ENCODE results near the gene SLC6A1.

The SLC6A1 gene

GRCh38 chr3:10996345-10997013 lies 3.9 kb downstream of the SLC6A1 start:
- DNase-seq = no peak

- no peak for DNase-seq
These were observed 4.6 kb downstream of the SLC6A1 start for GRCh38 chr3:10997196-10997595.

- DNase-seq = no peak
These were observed 6.0 kb downstream of the SLC6A1 start for GRCh38 chr3:10998542-10998941.

GRCh38 chr3:10999221-11000107 lies 6.9 kb downstream of the SLC6A1 start:
- DNase-seq = no peak

- no peak for DNase-seq
These were observed 8.0 kb downstream of the SLC6A1 start for GRCh38 chr3:11000528-11000927.

- no peak for DNase-seq
These were observed 8.6 kb downstream of the SLC6A1 start for GRCh38 chr3:11001020-11001657.

- DNase-seq = no peak
These were observed 9.1 kb downstream of the SLC6A1 start for GRCh38 chr3:11001658-11002021.

GRCh38 chr3:11002371-11002807 lies 9.8 kb downstream of the SLC6A1 start:
- DNase-seq = no peak

- DNase-seq = no peak
These were observed 12.0 kb downstream of the SLC6A1 start for GRCh38 chr3:11004563-11004962.

GRCh38 chr3:11005686-11006256 lies 13.2 kb downstream of the SLC6A1 start:
- DNase-seq = no peak

GRCh38 chr3:11006986-11007933 lies 14.7 kb downstream of the SLC6A1 start:
- DNase-seq = no peak

GRCh38 chr3:11009898-11010297 lies 17.4 kb downstream of the SLC6A1 start:
- no peak for DNase-seq

- no peak for DNase-seq
These were observed 18.0 kb downstream of the SLC6A1 start for GRCh38 chr3:11010426-11011165.

- no peak for DNase-seq
These were observed 21.7 kb downstream of the SLC6A1 start for GRCh38 chr3:11014253-11014652.

- no peak for DNase-seq
These were observed 22.2 kb downstream of the SLC6A1 start for GRCh38 chr3:11014752-11015151.

GRCh38 chr3:11015369-11015768 lies 22.8 kb downstream of the SLC6A1 start:
- DNase-seq = no peak

GRCh38 chr3:11016727-11017126 lies 24.2 kb downstream of the SLC6A1 start:
- no peak for DNase-seq

GRCh38 chr3:11019116-11019819 lies 26.7 kb downstream of the SLC6A1 start:
- no peak for DNase-seq

GRCh38 chr3:11020764-11021163 lies 28.2 kb downstream of the SLC6A1 start:
- no peak for DNase-seq

- no peak for DNase-seq
These were observed 29.1 kb downstream of the SLC6A1 start for GRCh38 chr3:11021611-11022011.

- no peak for DNase-seq
These were observed 29.6 kb downstream of the SLC6A1 start for GRCh38 chr3:11022115-11022514.

All from CD4-positive, alpha-beta T cell treated with Interleukin-10 for 1 hour (primary cell).